ENCODE data around the gene SUMO2. TPM values are rescaled to one million over a fixed set of nuclear protein-coding genes. Genes with fewer than 3 reads are reported as not detected.
"Not testable (repeated sequence)": the region's sequence is repeated elsewhere in the genome, so short reads cannot be mapped to it uniquely, and the experiment has no call there.

SUMO2 gene
- polyA plus RNA-seq, 1 donor: 338 TPM

DNA sequence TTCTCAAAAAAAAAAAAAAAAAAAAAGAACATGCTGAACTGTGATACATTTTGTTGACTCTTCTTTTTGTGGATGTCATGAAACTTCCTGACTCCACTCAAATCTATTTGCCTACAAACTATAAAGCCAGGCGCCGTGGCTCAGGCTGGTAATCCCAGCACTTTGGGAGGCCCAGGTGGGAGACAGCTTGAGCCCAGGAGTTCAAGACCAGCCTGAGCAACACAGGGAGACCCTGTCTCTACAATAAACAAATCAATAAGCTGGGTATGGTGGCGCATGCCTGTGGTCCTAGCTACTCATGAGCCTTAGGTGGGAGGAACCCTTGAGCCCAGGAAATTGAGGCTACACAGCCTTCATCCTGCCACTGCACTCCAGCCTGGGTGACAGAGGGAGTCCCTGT is 49.8 kb downstream of the SUMO2 start:
- no peak for DNase-seq
- H3K27me3 ChIP-seq (ENCODE audit: control insufficient read depth, insufficient read depth, low read length): no peaks in the 10 kb centered on the region
- H3K4me1 ChIP-seq (ENCODE audit: control insufficient read depth, insufficient read depth, low read length): peaks cover 5% of the 10 kb centered on the region
- no peaks in the 10 kb centered on the region for H3K9me3 ChIP-seq (ENCODE audit: control insufficient read depth, low read depth, low read length)
- no peak overlapping the region for H3K27ac ChIP-seq (ENCODE audit: low read length)
- no CpG with 5 or more reads among the region's 3 CpGs for WGBS (ENCODE audit: insufficient coverage, low lambda C conversion rate)
- peaks cover 24% of the 10 kb centered on the region for H3K36me3 ChIP-seq (ENCODE audit: control insufficient read depth, insufficient read depth, low read length)
- no peak overlapping the region for H3K4me3 ChIP-seq (ENCODE audit: low read length)

DNA sequence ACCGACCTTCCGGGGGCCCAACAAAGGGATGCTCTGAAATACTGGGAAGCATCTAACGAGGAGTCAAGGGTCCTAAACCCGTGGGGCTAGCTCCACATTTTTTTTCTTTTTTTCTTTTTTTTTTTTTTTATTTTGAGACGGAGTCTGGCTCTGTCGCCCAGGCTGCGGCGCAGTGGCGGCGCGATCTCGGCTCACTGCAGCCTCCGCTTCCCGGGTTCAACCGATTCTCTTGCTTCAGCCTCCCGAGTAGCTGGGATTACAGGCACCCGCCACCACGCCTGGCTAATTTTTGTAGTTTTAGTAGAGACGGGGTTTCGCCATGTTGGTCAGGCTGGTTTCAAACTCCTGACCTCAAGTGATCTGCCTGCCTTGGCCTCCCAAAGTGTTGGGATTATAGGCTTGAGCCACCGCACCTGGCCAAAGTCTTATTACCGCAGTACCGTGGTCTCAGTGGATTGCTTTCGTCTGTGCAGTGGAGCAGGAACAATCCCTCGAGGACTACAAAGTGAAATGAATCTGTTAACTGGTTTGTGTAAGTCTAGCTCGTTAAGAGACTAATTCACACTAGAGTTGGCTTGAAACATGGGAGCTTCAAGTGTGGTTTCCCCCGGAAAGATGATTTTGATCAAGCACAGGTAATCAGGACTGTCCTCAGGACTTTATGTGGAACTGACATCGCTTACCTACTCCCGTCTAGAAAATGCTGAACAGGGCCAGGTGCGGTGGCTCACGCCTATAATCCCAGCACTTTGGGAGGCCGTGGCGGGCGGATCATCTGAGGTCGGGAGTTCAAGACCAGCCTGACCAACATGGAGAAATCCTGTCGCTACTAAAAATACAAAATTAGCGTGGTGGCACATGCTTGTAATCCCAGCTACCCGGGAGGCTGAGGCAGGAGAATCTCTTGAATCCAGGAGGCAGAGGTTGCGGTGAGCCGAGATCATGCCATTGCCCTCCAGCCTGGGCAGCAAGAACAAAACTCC is 50.5 kb downstream of the SUMO2 start:
- peaks cover 24% of the 10 kb centered on the region for H3K36me3 ChIP-seq (ENCODE audit: control insufficient read depth, insufficient read depth, low read length)

DNA sequence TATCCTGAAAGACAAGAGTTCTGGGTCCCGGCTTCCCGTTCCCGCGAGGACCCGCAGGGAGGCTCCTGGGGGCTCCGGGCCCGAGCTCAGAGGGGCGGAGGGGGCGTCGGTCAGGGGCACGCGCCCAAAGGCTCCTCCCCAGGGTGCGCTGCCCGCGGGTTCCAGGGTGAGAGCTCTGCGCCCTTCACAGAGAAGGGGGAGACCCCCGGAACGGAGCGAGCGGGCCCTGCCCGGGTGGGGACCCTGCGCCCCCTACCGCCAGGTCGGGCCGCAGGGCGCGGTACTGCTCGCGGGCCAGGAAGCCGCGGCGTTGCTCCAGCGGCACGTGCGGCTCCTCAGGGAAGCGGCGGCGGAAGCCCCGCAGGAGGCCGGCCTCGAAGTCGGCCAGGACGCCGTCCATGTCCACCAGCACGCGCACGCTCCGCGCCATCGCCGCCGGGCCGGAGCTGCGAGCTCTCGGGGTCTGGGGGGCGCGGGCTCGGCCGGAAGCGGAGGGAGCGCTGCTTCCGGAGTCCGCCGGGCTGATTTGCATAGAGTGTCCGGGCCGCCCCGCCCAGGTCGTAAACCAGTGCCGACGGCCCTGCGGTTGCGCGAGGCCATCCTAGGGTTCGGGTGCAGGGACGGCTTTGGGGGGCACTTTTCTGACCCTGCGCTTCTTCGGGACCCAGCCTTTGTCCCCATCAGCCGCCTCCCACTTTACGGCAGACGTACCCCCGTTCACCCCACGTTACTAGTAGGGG is 51.3 kb downstream of the SUMO2 start, which contains the start of gene NT5C:
Gene NT5C (minus strand): TSS at position 465 of the 740 bp plus-strand sequence. CDS start 35 bp downstream, at position 430.
- peaks cover 5% of the 10 kb centered on the region for H3K4me1 ChIP-seq (ENCODE audit: control insufficient read depth, insufficient read depth, low read length)
- H3K36me3 ChIP-seq (ENCODE audit: control insufficient read depth, insufficient read depth, low read length): peaks cover 24% of the 10 kb centered on the region
- peak within 1 kb of the TSS; percentile 93 for H3K4me3 ChIP-seq (ENCODE audit: low read length)
- peak; percentile 72 to 93 for DNase-seq
- H3K27me3 ChIP-seq (ENCODE audit: control insufficient read depth, insufficient read depth, low read length): no peaks in the 10 kb centered on the region
- WGBS (ENCODE audit: insufficient coverage, low lambda C conversion rate): no CpG with 5 or more reads among the region's 82 CpGs
- H3K9me3 ChIP-seq (ENCODE audit: control insufficient read depth, low read depth, low read length): no peaks in the 10 kb centered on the region
- H3K27ac ChIP-seq (ENCODE audit: low read length): peak within 1 kb of the TSS; percentile 88

More for the DNA sequence above, 50.5 kb downstream of the SUMO2 start:
- not testable (repeated sequence) for H3K9me3 ChIP-seq (ENCODE audit: control insufficient read depth, low read depth, low read length); H3K4me1 ChIP-seq (ENCODE audit: control insufficient read depth, insufficient read depth, low read length); DNase-seq; H3K27me3 ChIP-seq (ENCODE audit: control insufficient read depth, insufficient read depth, low read length)
- peak overlapping the region; percentile 88 for H3K27ac ChIP-seq (ENCODE audit: low read length)
- WGBS (ENCODE audit: insufficient coverage, low lambda C conversion rate): 95% methylated on average over 2 of the region's 40 CpGs
- H3K4me3 ChIP-seq (ENCODE audit: low read length): peak overlapping the region; percentile 93

DNA sequence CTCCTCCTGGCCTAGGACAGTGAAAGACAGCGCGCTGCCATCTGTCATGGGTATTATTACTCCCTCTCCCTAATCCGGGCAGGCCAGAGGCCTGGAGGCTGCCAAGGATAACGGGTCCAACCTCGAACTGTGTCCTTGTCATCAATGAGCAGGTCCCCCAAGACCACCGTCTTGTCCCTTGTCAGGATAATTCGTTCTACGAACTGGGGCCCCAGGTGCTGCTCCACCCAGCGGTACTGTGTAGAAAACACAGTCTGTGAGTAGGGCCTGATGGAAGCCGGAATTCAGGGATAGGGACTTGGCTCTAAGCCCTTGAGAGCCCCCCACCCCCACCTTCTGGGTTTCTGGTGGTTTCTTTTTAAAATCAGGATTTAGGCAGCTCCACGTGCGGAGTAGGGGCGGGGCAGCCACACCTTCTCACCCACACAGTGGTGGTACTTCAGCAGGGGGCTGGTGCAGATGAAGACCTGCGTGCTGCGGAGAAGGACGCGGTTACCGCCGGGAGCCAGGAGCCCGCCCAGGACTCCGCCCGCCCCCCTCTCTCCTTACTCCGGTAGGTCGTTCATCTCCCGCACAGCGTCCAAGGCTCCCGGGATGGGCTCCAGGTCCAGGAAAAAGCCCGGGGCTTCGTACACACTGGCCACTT is 52.0 kb downstream of the SUMO2 start:
- H3K4me3 ChIP-seq (ENCODE audit: low read length): peak overlapping the region; percentile 93
- no peaks in the 10 kb centered on the region for H3K27me3 ChIP-seq (ENCODE audit: control insufficient read depth, insufficient read depth, low read length)
- peak; percentile 45 to 72 for DNase-seq
- peaks cover 5% of the 10 kb centered on the region for H3K4me1 ChIP-seq (ENCODE audit: control insufficient read depth, insufficient read depth, low read length)
- peak overlapping the region; percentile 88 for H3K27ac ChIP-seq (ENCODE audit: low read length)
- no peaks in the 10 kb centered on the region for H3K9me3 ChIP-seq (ENCODE audit: control insufficient read depth, low read depth, low read length)
- no CpG with 5 or more reads among the region's 29 CpGs for WGBS (ENCODE audit: insufficient coverage, low lambda C conversion rate)
- H3K36me3 ChIP-seq (ENCODE audit: control insufficient read depth, insufficient read depth, low read length): peaks cover 24% of the 10 kb centered on the region

DNA sequence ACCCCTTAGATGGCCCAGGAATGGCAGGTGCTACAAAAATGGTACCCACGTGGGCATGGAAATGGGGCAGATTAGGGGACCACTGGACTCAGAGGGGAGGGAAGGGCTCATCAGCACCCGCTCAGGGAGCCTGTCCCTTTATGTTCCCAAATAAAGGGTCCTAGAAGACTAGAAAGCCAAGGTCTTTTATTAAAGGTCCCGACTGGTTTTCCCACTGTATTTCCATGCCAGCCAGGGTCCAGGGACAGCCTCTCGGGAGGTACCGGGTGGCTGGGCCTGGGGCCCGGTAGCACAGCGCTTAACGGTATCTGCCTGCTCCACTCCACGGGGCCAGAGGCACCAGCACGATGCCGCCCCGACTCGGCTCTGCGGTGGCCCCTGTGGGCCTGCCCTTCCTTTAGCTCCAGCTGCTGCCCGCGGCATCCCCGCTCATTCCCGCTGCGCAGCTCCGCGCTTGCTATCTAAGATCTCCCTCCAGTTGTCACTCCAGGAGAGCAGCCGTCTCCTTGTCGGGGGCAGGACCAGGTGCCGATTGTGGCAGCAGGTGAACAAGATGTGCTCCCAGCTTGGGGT is 52.6 kb downstream of the SUMO2 start:
- H3K36me3 ChIP-seq (ENCODE audit: control insufficient read depth, insufficient read depth, low read length): peaks cover 20% of the 10 kb centered on the region
- no peak overlapping the region for H3K27ac ChIP-seq (ENCODE audit: low read length)
- no peak for DNase-seq
- peaks cover 8% of the 10 kb centered on the region for H3K4me1 ChIP-seq (ENCODE audit: control insufficient read depth, insufficient read depth, low read length)
- H3K4me3 ChIP-seq (ENCODE audit: low read length): peak overlapping the region; percentile 93
- H3K27me3 ChIP-seq (ENCODE audit: control insufficient read depth, insufficient read depth, low read length): no peaks in the 10 kb centered on the region
- WGBS (ENCODE audit: insufficient coverage, low lambda C conversion rate): no CpG with 5 or more reads among the region's 24 CpGs
- no peaks in the 10 kb centered on the region for H3K9me3 ChIP-seq (ENCODE audit: control insufficient read depth, low read depth, low read length)

DNA sequence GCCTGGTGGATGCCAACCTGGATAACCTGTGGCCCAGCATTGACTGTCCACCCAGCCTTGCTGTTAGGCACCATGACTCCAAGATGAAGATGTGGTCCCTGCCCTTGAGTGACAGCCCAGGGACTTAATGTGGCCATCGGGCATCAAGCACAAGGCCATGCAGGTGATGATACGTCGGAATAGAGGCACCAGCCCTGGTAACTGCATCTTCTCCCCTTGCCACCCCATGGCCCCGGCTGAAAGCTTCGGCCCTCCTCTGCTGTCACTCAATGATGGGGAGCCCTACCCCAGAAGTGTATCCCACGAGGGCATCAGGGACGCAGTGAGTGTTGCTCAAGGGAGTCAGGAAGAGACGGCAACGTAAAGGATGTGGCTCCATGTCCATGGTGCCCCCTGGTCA is 53.2 kb downstream of the SUMO2 start:
- H3K9me3 ChIP-seq (ENCODE audit: control insufficient read depth, low read depth, low read length): no peaks in the 10 kb centered on the region
- H3K36me3 ChIP-seq (ENCODE audit: control insufficient read depth, insufficient read depth, low read length): peaks cover 17% of the 10 kb centered on the region
- peaks cover 14% of the 10 kb centered on the region for H3K4me1 ChIP-seq (ENCODE audit: control insufficient read depth, insufficient read depth, low read length)
- no CpG with 5 or more reads among the region's 9 CpGs for WGBS (ENCODE audit: insufficient coverage, low lambda C conversion rate)
- H3K27ac ChIP-seq (ENCODE audit: low read length): no peak overlapping the region
- no peaks in the 10 kb centered on the region for H3K27me3 ChIP-seq (ENCODE audit: control insufficient read depth, insufficient read depth, low read length)
- DNase-seq: no peak
- H3K4me3 ChIP-seq (ENCODE audit: low read length): no peak overlapping the region

DNA sequence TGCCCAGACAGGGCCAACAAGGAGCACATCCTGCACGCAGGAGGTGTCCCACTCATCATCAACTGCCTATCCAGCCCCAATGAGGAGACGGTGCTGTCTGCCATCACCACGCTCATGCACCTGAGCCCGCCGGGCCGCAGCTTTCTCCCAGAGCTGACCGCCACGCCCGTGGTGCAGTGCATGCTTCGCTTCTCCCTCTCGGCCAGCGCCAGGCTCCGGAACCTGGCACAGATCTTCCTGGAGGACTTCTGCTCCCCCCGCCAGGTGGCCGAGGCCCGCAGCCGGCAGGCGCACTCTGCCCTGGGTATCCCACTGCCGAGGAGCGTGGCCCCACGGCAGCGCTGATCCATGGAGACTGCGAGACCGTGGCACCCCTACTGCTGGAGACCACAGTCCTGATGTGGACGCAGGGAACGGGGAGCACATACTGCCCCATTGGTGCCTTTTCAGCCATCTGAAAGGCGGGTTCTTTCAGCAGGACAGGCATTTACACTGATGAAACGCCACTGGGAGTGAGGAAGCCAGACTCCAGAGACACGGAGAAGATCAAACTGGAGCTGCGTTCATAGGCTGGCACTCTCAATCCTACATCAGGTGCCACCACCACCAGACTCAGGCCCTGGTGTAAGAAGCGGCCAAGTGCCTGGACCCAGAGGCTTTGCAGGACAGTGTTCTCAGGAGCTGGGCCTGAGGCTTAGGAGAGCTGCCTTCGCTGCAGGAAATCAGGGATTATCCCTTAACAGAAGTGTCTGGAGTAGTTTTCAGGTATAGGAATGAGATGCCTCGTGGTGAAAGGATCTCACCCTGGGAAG is 53.9 kb downstream of the SUMO2 start:
- no peaks in the 10 kb centered on the region for H3K9me3 ChIP-seq (ENCODE audit: control insufficient read depth, low read depth, low read length)
- no CpG with 5 or more reads among the region's 33 CpGs for WGBS (ENCODE audit: insufficient coverage, low lambda C conversion rate)
- DNase-seq: no peak
- peaks cover 17% of the 10 kb centered on the region for H3K36me3 ChIP-seq (ENCODE audit: control insufficient read depth, insufficient read depth, low read length)
- no peaks in the 10 kb centered on the region for H3K27me3 ChIP-seq (ENCODE audit: control insufficient read depth, insufficient read depth, low read length)
- H3K27ac ChIP-seq (ENCODE audit: low read length): no peak overlapping the region
- no peak overlapping the region for H3K4me3 ChIP-seq (ENCODE audit: low read length)
- H3K4me1 ChIP-seq (ENCODE audit: control insufficient read depth, insufficient read depth, low read length): peaks cover 19% of the 10 kb centered on the region

DNA sequence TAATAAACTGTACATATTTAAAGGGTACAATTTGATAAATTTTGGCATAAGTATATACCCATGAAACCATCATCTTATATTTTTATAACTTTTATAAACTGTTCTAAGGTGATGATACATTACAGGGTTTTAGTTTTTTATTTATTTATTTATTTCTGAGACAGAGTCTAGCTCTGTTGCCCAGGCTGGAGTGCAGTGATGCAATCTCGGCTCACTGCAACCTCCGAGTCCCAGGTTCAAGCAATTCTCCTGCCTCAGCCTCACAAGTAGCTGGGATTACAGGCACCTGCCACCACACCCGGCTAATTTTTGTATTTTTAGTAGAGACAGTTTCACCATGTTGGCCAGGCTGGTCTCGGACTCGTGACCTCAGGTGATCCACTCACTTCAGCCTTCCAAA is 54.8 kb downstream of the SUMO2 start:
- not testable (repeated sequence) for H3K27me3 ChIP-seq (ENCODE audit: control insufficient read depth, insufficient read depth, low read length); DNase-seq; H3K4me3 ChIP-seq (ENCODE audit: low read length); H3K9me3 ChIP-seq (ENCODE audit: control insufficient read depth, low read depth, low read length); H3K27ac ChIP-seq (ENCODE audit: low read length)
- no CpG with 5 or more reads among the region's 5 CpGs for WGBS (ENCODE audit: insufficient coverage, low lambda C conversion rate)
- Histone ChIP-seq H3K4me1 (ENCODE audit: control insufficient read depth, insufficient read depth, low read length) (peaks cover 22% of the 10 kb centered on the region), H3K36me3 (ENCODE audit: control insufficient read depth, insufficient read depth, low read length) (peaks cover 17% of the 10 kb centered on the region)

DNA sequence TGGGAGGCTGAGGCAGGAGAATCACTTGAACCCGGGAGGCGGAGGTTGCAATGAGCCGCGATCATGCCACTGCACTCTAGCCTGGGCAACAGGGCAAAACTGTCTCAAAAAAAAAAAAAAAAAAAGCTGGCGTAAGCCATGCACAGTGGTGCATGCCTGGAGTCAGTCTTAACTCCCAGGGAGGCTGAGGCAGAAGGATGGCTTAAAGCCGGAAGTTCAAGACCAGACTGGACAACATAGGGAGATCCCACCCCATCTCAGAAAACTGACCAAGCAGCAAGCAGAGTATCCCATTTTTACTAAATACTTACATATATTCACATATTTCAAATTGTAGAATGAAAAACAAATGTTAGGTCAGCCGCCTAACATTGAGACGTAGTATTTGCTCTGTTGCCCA is 55.8 kb downstream of the SUMO2 start:
- Histone ChIP-seq H3K4me3 (ENCODE audit: low read length) (no peak overlapping the region), H3K4me1 (ENCODE audit: control insufficient read depth, insufficient read depth, low read length) (peaks cover 22% of the 10 kb centered on the region), H3K9me3 (ENCODE audit: control insufficient read depth, low read depth, low read length) (no peaks in the 10 kb centered on the region), H3K36me3 (ENCODE audit: control insufficient read depth, insufficient read depth, low read length) (peaks cover 17% of the 10 kb centered on the region), H3K27ac (ENCODE audit: low read length) (no peak overlapping the region), H3K27me3 (ENCODE audit: control insufficient read depth, insufficient read depth, low read length) (no peaks in the 10 kb centered on the region)
- 100% methylated on average over 1 of the region's 8 CpGs for WGBS (ENCODE audit: insufficient coverage, low lambda C conversion rate)
- no peak for DNase-seq

Measured in large intestine (tissue), 3 donors.